AG04450 (cell line): ENCODE measurements around the gene PDE6G. TPM values are rescaled to one million over a fixed set of nuclear protein-coding genes. Genes with fewer than 3 reads are reported as not detected.

Source experiments
- polyA plus RNA-seq: library from polyadenylated mRNA; depleted of rRNA; stranded (reverse); fragments of >200 nt; gene quantifications from 2 replicates; pipeline ENCODE4 v1.2.3, GENCODE V29; 2011; rRNA removed
- small RNA-seq: library from RNA; depleted of rRNA; stranded (forward); fragments of <200 nt; gene quantifications from one replicate; pipeline ENCODE3, GENCODE V24; 2012; ENCODE audit warnings: low read depth; ENCODE audit not compliant: insufficient read length

PDE6G gene
- polyA plus RNA-seq, 1 experiment, result 0.51 TPM

Small RNA genes lying within 50 kb of the gene (small RNA-seq; reads per million reads assigned to genes)
- gene MIR6786, result not detected

Other genes with a start within 250 kb of the PDE6G start
- 2,721 and 3,607 TPM in 2 replicates for gene ACTG1, start 143.7 kb downstream of the PDE6G start, polyA plus RNA-seq
- gene FSCN2, start 128.2 kb downstream of the PDE6G start, polyA plus RNA-seq, result 0.26 and 0.41 TPM in 2 replicates
- gene FAAP100, start 104.2 kb downstream of the PDE6G start, polyA plus RNA-seq, result 5.3 and 8.3 TPM in 2 replicates
- gene NPLOC4, start 19.4 kb downstream of the PDE6G start, polyA plus RNA-seq, result 66.5 and 77.1 TPM in 2 replicates
- 0.92 and 0.98 TPM in 2 replicates for gene TSPAN10, start 19.3 kb downstream of the PDE6G start, polyA plus RNA-seq
- gene OXLD1, start 10.1 kb upstream of the PDE6G start, polyA plus RNA-seq, result 13.4 and 17.0 TPM in 2 replicates
- 10.7 and 10.9 TPM in 2 replicates for gene CCDC137, start 10.2 kb upstream of the PDE6G start, polyA plus RNA-seq
- 44.7 and 48.0 TPM in 2 replicates for gene ARL16, start 27.3 kb upstream of the PDE6G start, polyA plus RNA-seq
- gene HGS, start 27.5 kb upstream of the PDE6G start, polyA plus RNA-seq, result 71.5 and 83.0 TPM in 2 replicates
- gene MRPL12, start 46.8 kb upstream of the PDE6G start, polyA plus RNA-seq, result 52.1 and 69.2 TPM in 2 replicates
- gene SLC25A10, start 55.7 kb upstream of the PDE6G start, polyA plus RNA-seq, result 3.3 and 4.1 TPM in 2 replicates
- not detected in 2 replicates for gene GCGR, start 147.6 kb upstream of the PDE6G start, polyA plus RNA-seq
- 63.2 and 88.2 TPM in 2 replicates for gene MCRIP1, start 176.7 kb upstream of the PDE6G start, polyA plus RNA-seq
- gene PPP1R27, start 178.5 kb upstream of the PDE6G start, polyA plus RNA-seq, result not detected in 2 replicates
- gene P4HB, start 204.0 kb upstream of the PDE6G start, polyA plus RNA-seq, result 158 and 342 TPM in 2 replicates
- gene ARHGDIA, start 214.8 kb upstream of the PDE6G start, polyA plus RNA-seq, result 62.2 and 78.6 TPM in 2 replicates
- gene ALYREF, start 235.0 kb upstream of the PDE6G start, polyA plus RNA-seq, result 57.7 and 57.8 TPM in 2 replicates
- 213 and 233 TPM in 2 replicates for gene ANAPC11, start 235.2 kb upstream of the PDE6G start, polyA plus RNA-seq
- gene NPB, start 245.7 kb upstream of the PDE6G start, polyA plus RNA-seq, result 0.20 and 0.30 TPM in 2 replicates